ENCODE measurements around the gene LAMA1. TPM values are rescaled to one million over a fixed set of nuclear protein-coding genes. Genes with fewer than 3 reads are reported as not detected.

LAMA1 gene
- total RNA-seq, 4 donors from 2014 or later, result 1.2 to 3.0 (median 1.9) TPM

- no peak for DNase-seq (ENCODE audit: low spot score in 2 of 2)
- no peaks in the 10 kb centered on the region for H3K4me1 ChIP-seq
- TF ChIP-seq CTCF (IDR thresholded peaks at IDR 0.05) (no peak), EP300 (IDR thresholded peaks at IDR 0.05) (no peak), POLR2A (IDR thresholded peaks at IDR 0.05) (no peak)
- WGBS, 2 donors, result 87 to 89% methylated on average over 9 of the region's 9 CpGs
- no peaks in the 10 kb centered on the region for H3K27me3 ChIP-seq
- no peak overlapping the region for H3K27ac ChIP-seq
- no peaks in the 10 kb centered on the region for H3K9me3 ChIP-seq
- no peak overlapping the region for H3K4me3 ChIP-seq
- no peaks in the 10 kb centered on the region for H3K36me3 ChIP-seq
Measured at GRCh38 chr18:6962571-6963451, 154.8 kb downstream of the LAMA1 start.

- WGBS, 2 donors, result 89 to 90% methylated on average over 9 of the region's 9 CpGs
- H3K27me3 ChIP-seq, result no peaks in the 10 kb centered on the region
Measured at GRCh38 chr18:6961331-6961730, 156.3 kb downstream of the LAMA1 start.

GRCh38 chr18:6960656-6961055, 156.9 kb downstream of the LAMA1 start:
- TF ChIP-seq POLR2A (IDR thresholded peaks at IDR 0.05), result no peak
- no peak for TF ChIP-seq CTCF (IDR thresholded peaks at IDR 0.05)
- TF ChIP-seq EP300 (IDR thresholded peaks at IDR 0.05), result no peak
- Histone ChIP-seq H3K27me3 (no peaks in the 10 kb centered on the region), H3K4me3 (no peak overlapping the region), H3K9me3 (no peaks in the 10 kb centered on the region), H3K27ac (no peak overlapping the region), H3K4me1 (no peaks in the 10 kb centered on the region), H3K36me3 (no peaks in the 10 kb centered on the region)
- WGBS, 2 donors, result 93 to 97% methylated on average over 2 of the region's 2 CpGs
- no peak for DNase-seq (ENCODE audit: low spot score in 2 of 2)

More at GRCh38 chr18:6961331-6961730, 156.3 kb downstream of the LAMA1 start:
- Histone ChIP-seq H3K27ac (no peak overlapping the region), H3K36me3 (no peaks in the 10 kb centered on the region), H3K4me1 (no peaks in the 10 kb centered on the region), H3K4me3 (no peak overlapping the region), H3K9me3 (no peaks in the 10 kb centered on the region)
- TF ChIP-seq POLR2A (IDR thresholded peaks at IDR 0.05) (no peak), CTCF (IDR thresholded peaks at IDR 0.05) (no peak), EP300 (IDR thresholded peaks at IDR 0.05) (no peak)
- DNase-seq (ENCODE audit: low spot score in 2 of 2), result no peak

- H3K4me1 ChIP-seq, result no peaks in the 10 kb centered on the region
- no peak overlapping the region for H3K27ac ChIP-seq
- H3K4me3 ChIP-seq, result no peak overlapping the region
- WGBS, 2 donors, result 98 to 100% methylated on average over 1 of the region's 1 CpG
- no peaks in the 10 kb centered on the region for H3K9me3 ChIP-seq
- H3K27me3 ChIP-seq, result no peaks in the 10 kb centered on the region
- no peak for DNase-seq (ENCODE audit: low spot score in 2 of 2)
- no peaks in the 10 kb centered on the region for H3K36me3 ChIP-seq
- TF ChIP-seq POLR2A (IDR thresholded peaks at IDR 0.05) (no peak), EP300 (IDR thresholded peaks at IDR 0.05) (no peak), CTCF (IDR thresholded peaks at IDR 0.05) (no peak)
Measured at GRCh38 chr18:6960124-6960523, 157.5 kb downstream of the LAMA1 start.

- DNase-seq (ENCODE audit: low spot score in 2 of 2), result no peak
- H3K36me3 ChIP-seq, result no peaks in the 10 kb centered on the region
- no peak overlapping the region for H3K4me3 ChIP-seq
- no peak overlapping the region for H3K27ac ChIP-seq
- H3K27me3 ChIP-seq, result no peaks in the 10 kb centered on the region
- H3K4me1 ChIP-seq, result no peaks in the 10 kb centered on the region
- no peaks in the 10 kb centered on the region for H3K9me3 ChIP-seq
- TF ChIP-seq POLR2A (IDR thresholded peaks at IDR 0.05) (no peak), CTCF (IDR thresholded peaks at IDR 0.05) (no peak)
- WGBS, 2 donors, result 94 to 95% methylated on average over 12 of the region's 12 CpGs
Measured at GRCh38 chr18:6959110-6959509, 158.5 kb downstream of the LAMA1 start.

Data from tibial nerve (tissue), 4 donors.